ENCODE measurements around the gene URB2.
A peak's percentile ranks its signal among the peaks of the same experiment; 100 is the strongest.

The URB2 gene

GRCh38 chr1:229650045-229650444 lies 24.0 kb downstream of the URB2 start:
- DNase-seq, result no peak

DNA sequence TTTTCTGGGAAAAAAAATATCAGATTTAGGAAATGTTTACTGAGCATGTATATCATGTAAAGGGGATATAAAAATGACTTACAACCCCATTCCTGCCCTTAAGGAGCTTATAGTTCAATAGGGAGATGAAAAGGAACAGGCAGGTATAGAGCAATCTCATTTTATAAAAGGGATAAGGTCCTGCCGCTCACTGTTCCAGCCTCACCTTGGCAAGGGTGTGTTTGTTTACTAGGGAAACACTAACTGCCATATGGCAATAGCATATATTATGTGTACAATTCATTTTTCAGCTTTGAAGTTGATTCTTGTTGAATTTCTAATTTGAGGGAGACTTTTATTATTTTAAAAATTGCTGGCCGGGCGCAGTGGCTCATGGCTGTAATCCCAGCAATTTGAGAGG lies 25.5 kb downstream of the URB2 start:
- no peak for DNase-seq

GRCh38 chr1:229653420-229653819 lies 27.4 kb downstream of the URB2 start:
- DNase-seq, result no peak

DNA sequence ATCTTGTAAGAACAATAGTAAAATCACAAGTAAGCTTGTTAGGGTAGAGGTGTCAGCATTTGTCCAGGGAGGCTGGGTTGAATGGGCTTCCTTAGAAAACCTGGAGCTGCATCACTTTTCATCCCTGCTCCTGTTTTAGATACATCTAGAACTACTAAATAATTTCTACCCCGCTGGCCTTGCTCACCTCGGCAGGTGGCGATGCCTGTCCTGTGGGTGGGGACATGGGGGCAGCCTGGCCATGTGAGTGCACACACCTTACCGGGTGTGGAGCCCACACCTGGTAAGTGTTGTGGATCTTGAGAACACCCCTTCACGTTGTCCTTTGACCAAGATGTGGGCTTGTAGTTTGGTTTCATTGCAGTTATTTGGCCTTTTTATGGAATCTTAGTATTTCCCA lies 29.7 kb downstream of the URB2 start:
- no peak for DNase-seq

- no peak for DNase-seq
These were observed 32.1 kb downstream of the URB2 start for GRCh38 chr1:229657993-229658755.

- peak; percentile 82 for DNase-seq
These were observed 35.2 kb downstream of the URB2 start for GRCh38 chr1:229661022-229661877.

- DNase-seq, result no peak
These were observed 35.9 kb downstream of the URB2 start for GRCh38 chr1:229661897-229662296.

GRCh38 chr1:229664133-229664689 lies 38.2 kb downstream of the URB2 start:
- DNase-seq, result peak; percentile 95

DNA sequence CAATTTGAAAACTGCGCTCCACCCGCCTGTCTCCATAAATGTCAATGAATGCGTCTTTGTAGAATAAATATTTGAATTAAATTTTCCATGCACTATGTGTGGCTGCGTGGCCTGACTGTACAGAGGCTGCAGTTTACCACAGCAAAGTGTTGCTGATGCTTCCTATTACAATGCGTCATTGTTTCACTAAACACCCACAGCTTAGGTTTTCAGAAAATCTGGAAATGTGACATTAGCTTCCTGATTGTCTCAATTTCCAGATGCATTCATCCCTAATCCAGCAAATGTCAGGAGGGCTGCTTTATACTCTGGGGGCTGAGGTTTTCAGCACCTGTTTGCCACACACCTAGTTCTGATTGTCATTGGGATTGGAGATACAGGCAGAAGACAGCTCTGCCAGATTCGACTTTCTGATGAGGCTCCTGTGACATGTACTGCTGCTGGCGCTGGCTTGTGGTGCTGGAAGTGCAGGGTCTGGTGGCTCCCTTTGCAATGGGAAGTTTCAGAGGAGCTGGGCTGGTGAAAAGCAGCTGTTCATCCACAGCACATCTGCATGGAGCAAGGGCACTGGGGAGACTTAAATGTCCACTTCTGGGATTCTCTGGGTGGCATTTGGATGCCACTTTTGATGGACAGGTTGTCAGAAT lies 40.0 kb downstream of the URB2 start:
- no peak for DNase-seq

- no peak for DNase-seq
These were observed 40.5 kb downstream of the URB2 start for GRCh38 chr1:229666585-229666984.

GRCh38 chr1:229669333-229669732 lies 43.3 kb downstream of the URB2 start:
- DNase-seq, result no peak

DNA sequence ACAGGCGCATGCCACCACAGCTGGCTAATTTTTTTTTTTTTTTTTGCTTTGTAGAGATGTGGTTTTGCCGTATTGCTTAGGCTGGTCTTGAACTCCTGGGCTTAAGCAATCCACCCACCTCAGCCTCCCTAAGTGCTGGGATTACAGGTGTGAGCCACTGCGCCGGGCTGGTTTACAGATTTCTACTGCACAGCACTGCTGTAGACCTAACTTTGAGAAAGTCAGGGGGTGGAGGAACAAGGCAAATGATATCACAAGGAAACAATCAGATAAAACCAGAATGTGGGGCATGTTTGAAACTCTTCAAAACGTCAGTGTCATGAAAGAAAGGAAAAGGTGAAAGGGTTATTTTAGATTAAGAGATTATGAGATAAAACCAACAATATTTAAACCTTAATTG lies 45.3 kb downstream of the URB2 start:
- DNase-seq, result peak; percentile 39

GRCh38 chr1:229672246-229672645 lies 46.2 kb downstream of the URB2 start:
- DNase-seq, result no peak

GRCh38 chr1:229674042-229674441 lies 48.0 kb downstream of the URB2 start:
- DNase-seq, result no peak

DNA sequence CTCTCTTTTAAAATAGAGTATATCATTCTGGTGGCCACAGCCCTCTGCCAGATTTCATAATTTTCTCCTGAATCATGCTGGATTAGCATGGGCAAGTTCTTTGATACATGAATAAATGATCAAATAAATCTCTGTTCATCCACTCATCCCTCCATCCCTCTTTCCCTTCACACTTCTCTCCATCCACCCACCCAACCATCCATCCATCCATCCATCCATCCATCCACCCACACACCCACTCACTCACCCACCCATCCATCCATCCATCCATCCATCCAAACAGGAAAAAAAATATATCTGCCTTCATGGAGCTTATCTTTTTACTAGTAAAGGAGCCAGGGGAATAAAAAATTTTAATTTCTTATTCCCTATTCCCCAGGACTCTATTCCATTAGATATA lies 49.3 kb downstream of the URB2 start:
- DNase-seq, result no peak

- DNase-seq, result no peak
These were observed 59.1 kb downstream of the URB2 start for GRCh38 chr1:229685149-229685548.

DNA sequence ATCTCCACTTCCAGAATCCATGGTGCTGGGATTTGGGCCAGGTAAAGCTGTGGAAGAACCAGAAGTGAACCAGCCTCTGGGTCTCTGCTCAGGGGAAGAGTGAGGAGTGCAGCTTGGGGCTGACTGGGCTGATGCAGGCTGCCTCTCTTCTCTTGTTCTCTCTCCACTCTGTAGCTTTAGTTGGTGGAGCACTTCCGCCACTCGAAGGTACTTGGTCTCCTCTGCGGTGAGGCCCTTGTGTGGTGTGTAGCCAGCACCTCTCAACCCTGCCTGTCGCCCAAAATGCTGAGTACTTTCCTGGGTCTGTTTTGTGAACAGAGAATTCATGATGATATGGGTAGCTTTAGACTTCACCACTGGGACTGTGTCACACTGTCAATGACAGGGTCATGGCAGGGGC lies 63.2 kb downstream of the URB2 start:
- no peak for DNase-seq

GRCh38 chr1:229689904-229690303 lies 63.9 kb downstream of the URB2 start:
- no peak for DNase-seq

GRCh38 chr1:229690662-229691061 lies 64.6 kb downstream of the URB2 start:
- DNase-seq, result no peak

- DNase-seq, result no peak
These were observed 65.3 kb downstream of the URB2 start for GRCh38 chr1:229691362-229691761.

- no peak for DNase-seq
These were observed 67.3 kb downstream of the URB2 start for GRCh38 chr1:229693129-229693900.

DNA sequence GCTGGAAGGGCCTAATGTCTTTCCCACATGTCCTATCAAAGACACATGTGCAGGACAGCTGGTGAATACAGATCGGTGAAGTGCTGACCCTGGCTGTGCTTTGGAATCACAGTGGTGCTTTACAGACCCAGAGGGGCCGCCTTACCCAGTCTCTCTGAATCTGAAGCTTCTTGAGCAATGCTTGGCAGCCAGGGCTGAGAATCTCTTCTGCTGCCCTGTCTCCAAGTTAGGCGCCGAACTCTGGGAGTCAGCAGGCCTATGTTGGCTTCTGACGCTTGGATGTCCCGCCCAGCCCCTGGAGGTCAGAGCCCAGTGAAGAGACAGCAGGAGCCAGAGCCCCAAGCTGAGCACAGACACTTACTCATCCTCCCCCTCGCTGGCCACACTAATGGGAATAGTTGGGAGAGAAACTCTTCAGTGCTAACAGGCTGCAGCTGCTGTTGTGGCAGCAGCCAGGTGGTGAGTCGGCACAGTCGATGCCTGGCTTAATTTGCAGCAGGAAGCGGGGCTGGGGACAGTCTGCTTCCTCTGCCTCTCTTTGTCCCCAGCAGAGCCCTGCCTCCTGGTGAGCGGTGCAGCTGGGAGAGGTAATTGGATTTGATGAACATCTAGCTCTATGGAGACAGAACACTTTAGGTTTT lies 68.1 kb downstream of the URB2 start:
- DNase-seq, result no peak

Measured in activated CD4-positive, alpha-beta T cell treated with anti-CD3 and anti-CD28 coated beads for 48 hours (primary cell).